Measurements from ENCODE around the gene CARF.

CARF gene

GRCh38 chr2:203025592-203025991, 113.5 kb downstream of the CARF start:
- DNase-seq: peak; percentile 5

GRCh38 chr2:203030545-203030944, 118.5 kb downstream of the CARF start:
- no peak for DNase-seq

GRCh38 chr2:203030991-203031390, 118.9 kb downstream of the CARF start:
- DNase-seq: no peak

- no peak for DNase-seq
Observed at GRCh38 chr2:203033395-203033794, 121.3 kb downstream of the CARF start.

GRCh38 chr2:203035879-203036470, 123.9 kb downstream of the CARF start:
- no peak for DNase-seq
